ENCODE results near the gene FAN1. TPM values are rescaled to one million over a fixed set of nuclear protein-coding genes. Genes with fewer than 3 reads are reported as not detected.

Gene FAN1
- total and polyA plus RNA-seq, 2 donors (not counting 1 experiment from before 2014, with no cell fraction given), result 10.6 to 21.3 TPM

DNA sequence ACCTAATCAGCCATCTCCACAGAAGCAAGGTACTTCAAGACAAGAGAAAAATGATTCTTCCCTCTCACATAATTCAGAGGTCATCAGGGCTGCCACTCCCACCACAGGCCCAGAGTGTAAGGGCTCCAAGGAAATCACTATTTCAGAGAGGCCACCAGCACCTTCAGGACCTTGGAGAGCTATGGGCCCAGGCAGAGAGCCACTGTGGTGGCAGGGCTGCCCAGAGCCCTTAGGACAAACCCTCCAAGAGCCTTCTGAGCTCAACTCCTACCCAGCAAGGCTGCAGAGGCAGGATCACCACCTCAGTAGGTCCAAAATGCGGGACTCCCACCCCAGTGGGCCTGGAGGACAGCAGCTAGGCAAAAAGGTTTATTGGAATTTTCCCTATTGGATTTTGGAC lies 17.9 kb upstream of the FAN1 start:
- POLR2A ChIA-PET, result no interaction called here
- peaks cover 3% of the 10 kb centered on the region for H3K27me3 Mint-ChIP-seq
- Histone ChIP-seq H4K20me1 (ENCODE audit: control insufficient read depth, insufficient read depth, low read length, poor library complexity, severe bottlenecking) (no peaks in the 10 kb centered on the region), H3K27me3 (replicated peaks in 1 of 4; ENCODE audit: control extremely low read depth in 1 of 4, control insufficient read depth in 3 of 4, insufficient read depth in 4 of 4, low read length in 3 of 4) (no peaks in the 10 kb centered on the region), H3K9ac (ENCODE audit: low read length) (no peak overlapping the region), H3K79me2 (ENCODE audit: control insufficient read depth, insufficient read depth, low read length) (no peaks in the 10 kb centered on the region), H3K36me3 (replicated peaks in 1 of 2; ENCODE audit: control extremely low read depth in 1 of 2, control insufficient read depth in 1 of 2, extremely low read depth in 1 of 2, insufficient read depth in 2 of 2, low read length in 1 of 2) (no peaks in the 10 kb centered on the region), H3K9me3 (ENCODE audit: control extremely low read depth in 1 of 3, control insufficient read depth in 2 of 3, insufficient read depth in 1 of 3, low read length in 2 of 3) (peaks cover 0 to 3% (median 1%) of the 10 kb centered on the region in 3 donors), H3K4me2 (replicated peaks; ENCODE audit: low read depth, low read length, poor library complexity, severe bottlenecking) (no peak overlapping the region), H2AFZ (ENCODE audit: insufficient read depth, low read depth, low read length, poor library complexity, severe bottlenecking) (no peak overlapping the region), H3K27ac (ENCODE audit: low read length in 2 of 2) (no peak overlapping the region), H3K4me3 (ENCODE audit: control extremely low read depth in 1 of 5, extremely low read depth in 1 of 5, insufficient read depth in 1 of 5, low read depth in 2 of 5, low read length in 4 of 5) (no peak overlapping the region), H3K4me1 (ENCODE audit: control insufficient read depth in 2 of 2, insufficient read depth in 2 of 2, low read length in 2 of 2) (no peaks in the 10 kb centered on the region)
- H3K9me3 Mint-ChIP-seq (ENCODE audit: insufficient read depth), result no peaks in the 10 kb centered on the region
- CTCF ChIA-PET, result no interaction called here
- no peaks in the 10 kb centered on the region for H3K4me1 Mint-ChIP-seq
- 88% methylated on average over 1 of the region's 1 CpG for WGBS (ENCODE audit: insufficient coverage)
- intact Hi-C loops (cut with micrococcal nuclease), result no loop called here
- DNase-seq, result no peak
- TF ChIP-seq, protein P1, sequence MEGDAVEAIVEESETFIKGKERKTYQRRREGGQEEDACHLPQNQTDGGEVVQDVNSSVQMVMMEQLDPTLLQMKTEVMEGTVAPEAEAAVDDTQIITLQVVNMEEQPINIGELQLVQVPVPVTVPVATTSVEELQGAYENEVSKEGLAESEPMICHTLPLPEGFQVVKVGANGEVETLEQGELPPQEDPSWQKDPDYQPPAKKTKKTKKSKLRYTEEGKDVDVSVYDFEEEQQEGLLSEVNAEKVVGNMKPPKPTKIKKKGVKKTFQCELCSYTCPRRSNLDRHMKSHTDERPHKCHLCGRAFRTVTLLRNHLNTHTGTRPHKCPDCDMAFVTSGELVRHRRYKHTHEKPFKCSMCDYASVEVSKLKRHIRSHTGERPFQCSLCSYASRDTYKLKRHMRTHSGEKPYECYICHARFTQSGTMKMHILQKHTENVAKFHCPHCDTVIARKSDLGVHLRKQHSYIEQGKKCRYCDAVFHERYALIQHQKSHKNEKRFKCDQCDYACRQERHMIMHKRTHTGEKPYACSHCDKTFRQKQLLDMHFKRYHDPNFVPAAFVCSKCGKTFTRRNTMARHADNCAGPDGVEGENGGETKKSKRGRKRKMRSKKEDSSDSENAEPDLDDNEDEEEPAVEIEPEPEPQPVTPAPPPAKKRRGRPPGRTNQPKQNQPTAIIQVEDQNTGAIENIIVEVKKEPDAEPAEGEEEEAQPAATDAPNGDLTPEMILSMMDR (IDR thresholded peaks at IDR 0.05), result no peak
- TF ChIP-seq EZH2 (IDR thresholded peaks at IDR 0.05; ENCODE audit: borderline replicate concordance, insufficient read depth, low read depth, low read length, poor library complexity, severe bottlenecking), result no peak
- no peak overlapping the region for H3K27ac Mint-ChIP-seq
- no peak for ATAC-seq (ENCODE audit: low read depth)
- H3K4me3 Mint-ChIP-seq, result no peak overlapping the region

DNA sequence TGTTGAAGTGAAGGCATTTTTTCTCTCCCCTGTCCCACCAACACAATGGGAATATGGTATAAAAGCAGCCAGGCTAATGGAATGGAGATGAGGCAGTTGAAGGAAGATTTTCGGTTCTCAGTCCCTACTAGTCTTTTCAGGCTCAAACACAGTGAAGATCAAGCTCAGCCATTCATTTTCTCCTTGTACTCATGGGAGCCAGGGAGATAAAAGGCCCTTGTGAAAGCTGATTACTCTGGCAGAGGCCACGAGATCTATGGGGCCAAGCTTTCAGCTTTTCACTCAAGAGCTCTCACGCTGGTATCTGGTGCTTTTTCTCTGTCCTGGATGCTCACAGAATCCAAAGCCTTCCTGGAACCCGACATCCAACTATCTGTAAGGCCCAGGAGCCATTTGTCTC lies 14.5 kb upstream of the FAN1 start:
- no peaks in the 10 kb centered on the region for H3K27me3 ChIP-seq (replicated peaks in 1 of 4; ENCODE audit: control extremely low read depth in 1 of 4, control insufficient read depth in 3 of 4, insufficient read depth in 4 of 4, low read length in 3 of 4)
- no peak overlapping the region for H3K4me3 Mint-ChIP-seq
- no peaks in the 10 kb centered on the region for H3K36me3 ChIP-seq (replicated peaks in 1 of 2; ENCODE audit: control extremely low read depth in 1 of 2, control insufficient read depth in 1 of 2, extremely low read depth in 1 of 2, insufficient read depth in 2 of 2, low read length in 1 of 2)
- H3K27ac Mint-ChIP-seq, result no peak overlapping the region
- intact Hi-C loops (cut with micrococcal nuclease), result no loop called here
- H3K4me1 Mint-ChIP-seq, result peaks cover under 1% of the 10 kb centered on the region
- no peaks in the 10 kb centered on the region for H3K79me2 ChIP-seq (ENCODE audit: control insufficient read depth, insufficient read depth, low read length)
- ChIA-PET CTCF (interaction anchor here (0.7 to 1.0 kb wide), 2 partner anchors 41 to 240 kb away, joined by 3 to 4 read pairs; no protein-coding TSS in a partner anchor), POLR2A (no interaction called here)
- H3K9me3 ChIP-seq (ENCODE audit: control extremely low read depth in 1 of 3, control insufficient read depth in 2 of 3, insufficient read depth in 1 of 3, low read length in 2 of 3), result no peaks in the 10 kb centered on the region
- no peak overlapping the region for H3K27ac ChIP-seq (ENCODE audit: low read length in 2 of 2)
- H3K4me1 ChIP-seq (ENCODE audit: control insufficient read depth in 2 of 2, insufficient read depth in 2 of 2, low read length in 2 of 2), result no peaks in the 10 kb centered on the region
- H2AFZ ChIP-seq (ENCODE audit: insufficient read depth, low read depth, low read length, poor library complexity, severe bottlenecking), result no peak overlapping the region
- H4K20me1 ChIP-seq (ENCODE audit: control insufficient read depth, insufficient read depth, low read length, poor library complexity, severe bottlenecking), result no peaks in the 10 kb centered on the region
- DNase-seq, result no peak
- WGBS (ENCODE audit: insufficient coverage), result 69% methylated on average over 2 of the region's 4 CpGs
- H3K4me3 ChIP-seq (ENCODE audit: control extremely low read depth in 1 of 5, extremely low read depth in 1 of 5, insufficient read depth in 1 of 5, low read depth in 2 of 5, low read length in 4 of 5), result no peak overlapping the region
- TF ChIP-seq EZH2 (IDR thresholded peaks at IDR 0.05; ENCODE audit: borderline replicate concordance, insufficient read depth, low read depth, low read length, poor library complexity, severe bottlenecking), result no peak
- TF ChIP-seq, protein P1 (IDR thresholded peaks at IDR 0.05), result no peak
- H3K9ac ChIP-seq (ENCODE audit: low read length), result no peak overlapping the region
- H3K27me3 Mint-ChIP-seq, result peaks cover 3% of the 10 kb centered on the region
- H3K9me3 Mint-ChIP-seq (ENCODE audit: insufficient read depth), result no peaks in the 10 kb centered on the region
- no peak for ATAC-seq (ENCODE audit: low read depth)
- no peak overlapping the region for H3K4me2 ChIP-seq (replicated peaks; ENCODE audit: low read depth, low read length, poor library complexity, severe bottlenecking)

All from B cell (primary cell).